PC-9 (cell line): ENCODE results near the gene PARP4. TPM values are rescaled to one million over a fixed set of nuclear protein-coding genes. Genes with fewer than 3 reads are reported as not detected.
A peak's percentile ranks its signal among the peaks of the same experiment; 100 is the strongest.

ENCODE experiments used
- BruUV-seq: library from RNA; stranded (reverse); fragments of 400-500 nt; replicated peaks from 2 replicates; lab custom pipeline; 2021; lab: Mats Ljungman, UMichigan
- CTCF ChIA-PET: fragments of 300-600 bp; sonication (Branson Sonifier 250); formaldehyde crosslinking; loops from one replicate; lab custom pipeline; 2022; ENCODE audit warnings: antibody characterized with exemption; lab: Charles Lee
- POLR2A ChIA-PET: fragments of 300-600 bp; sonication (Branson Sonifier 250); formaldehyde crosslinking; loops from one replicate; lab custom pipeline; 2022; ENCODE audit warnings: antibody characterized with exemption; ENCODE audit not compliant: unreplicated experiment; lab: Charles Lee
- DNase-seq, 2 experiments: peaks; one replicate each; pipeline versions ENCODE4 v3.0.0 to v3.0.0-alpha.2; 2015 to 2022; ENCODE audit warnings: mixed read lengths in 1 of 2
- H2AFZ ChIP-seq: fragments of 200-600 bp; sonication (generic); 2 replicates; pipeline ENCODE4 v1.8.1; 2017; ENCODE audit warnings: antibody characterized with exemption
- H3F3A ChIP-seq: fragments of 200-600 bp; sonication (generic); 2 replicates; pipeline ENCODE4 v1.8.1; 2017; ENCODE audit warnings: antibody characterized with exemption, mild to moderate bottlenecking, low read depth; ENCODE audit not compliant: insufficient read depth
- H3K27ac ChIP-seq: fragments of 200-600 bp; sonication (generic); 2 replicates; pipeline ENCODE4 v1.6.1; 2016; ENCODE audit warnings: mixed run types
- H3K27me3 ChIP-seq: fragments of 200-600 bp; sonication (generic); 2 replicates; pipeline ENCODE4 v1.6.1; 2016; ENCODE audit warnings: low read depth, mixed run types; ENCODE audit not compliant: insufficient read depth
- H3K36me3 ChIP-seq: fragments of 200-600 bp; sonication (generic); 2 replicates; pipeline ENCODE4 v1.6.1; 2016; ENCODE audit warnings: low read depth, mixed run types
- H3K4me1 ChIP-seq: fragments of 200-600 bp; sonication (generic); replicated peaks from 2 replicates; pipeline ENCODE4 v1.6.1; 2016; ENCODE audit warnings: mixed run types; ENCODE audit not compliant: insufficient read depth
- H3K4me2 ChIP-seq: fragments of 200-600 bp; sonication (generic); 2 replicates; pipeline ENCODE4 v1.6.1; 2017; ENCODE audit warnings: mixed run types
- H3K4me3 ChIP-seq: fragments of 200-600 bp; sonication (generic); 2 replicates; pipeline ENCODE4 v1.6.1; 2016; ENCODE audit warnings: mixed run types
- H3K79me2 ChIP-seq: fragments of 200-600 bp; sonication (generic); 2 replicates; pipeline ENCODE4 v1.6.1; 2017; ENCODE audit warnings: low read depth, mixed run types
- H3K9me2 ChIP-seq: fragments of 200-600 bp; sonication (generic); 2 replicates; pipeline ENCODE4 v1.8.1; 2017; ENCODE audit warnings: mild to moderate bottlenecking; ENCODE audit not compliant: insufficient read depth
- H3K9me3 ChIP-seq: fragments of 200-600 bp; sonication (generic); 2 replicates; pipeline ENCODE4 v1.8.1; 2016; ENCODE audit warnings: low read depth; ENCODE audit not compliant: insufficient read depth
- H4K20me1 ChIP-seq: fragments of 200-600 bp; sonication (generic); 2 replicates; pipeline ENCODE4 v1.8.1; 2017; ENCODE audit not compliant: insufficient read depth
- EZH2 ChIP-seq: fragments of 200-600 bp; sonication (generic); IDR thresholded peaks from 2 replicates; pipeline ENCODE4 v1.8.0; 2017; ENCODE audit warnings: antibody characterized with exemption, low read depth
- intact Hi-C: fragments of 100-400 bp; cut with micrococcal nuclease; formaldehyde crosslinking; loops from one replicate; pipeline ENCODE4 v1.10.0; 2022; ENCODE audit not compliant: unreplicated experiment
- total RNA-seq: library from RNA; stranded (reverse); gene quantifications from 2 replicates; pipeline ENCODE4 v1.2.3, GENCODE V29; 2021
- TF ChIP-seq, protein P1 (sequence below): fragments of 200-600 bp; sonication (generic); conservative IDR thresholded peaks from 2 replicates; pipeline ENCODE4 v1.6.1; 2017; ENCODE audit warnings: mixed run types, antibody characterized with exemption, mild to moderate bottlenecking, moderate library complexity

Gene PARP4
- total RNA-seq, 1 experiment from 2014 or later: 80.6 TPM

DNA sequence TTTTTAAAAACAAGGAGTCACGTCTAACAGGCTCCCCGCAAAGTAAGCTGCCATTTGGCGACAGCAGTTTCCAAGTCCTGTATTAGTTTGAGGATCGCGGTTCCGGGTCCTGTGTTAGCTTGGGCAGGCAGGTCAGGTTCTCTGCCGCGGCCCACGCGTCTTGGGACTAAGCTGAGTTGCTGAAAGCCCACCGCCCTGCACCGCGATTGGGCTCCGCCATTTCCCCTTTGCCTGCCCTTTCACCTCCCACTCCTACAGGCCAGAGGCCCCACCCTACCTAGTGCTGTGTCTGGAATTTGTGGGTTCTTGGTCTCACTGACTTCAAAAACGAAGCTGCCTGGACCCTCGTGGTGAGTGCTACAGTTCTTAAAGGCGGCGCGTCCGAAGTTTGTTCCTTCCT, 6.8 kb downstream of the PARP4 start:
- no peak for DNase-seq
- H3K4me3 ChIP-seq: no peak overlapping the region
- peaks cover 41% of the 10 kb centered on the region for H3K36me3 ChIP-seq
- no peaks in the 10 kb centered on the region for H3K27me3 ChIP-seq
- CTCF ChIA-PET: no interaction called here
- no peak overlapping the region for H3K27ac ChIP-seq
- H3K4me2 ChIP-seq: no peak overlapping the region
- H3F3A ChIP-seq: peaks cover 65% of the 10 kb centered on the region
- 0 out of 2 replicates have a peak, but pooled peaks cover 3% of the 10 kb centered on the region for H4K20me1 ChIP-seq
- intact Hi-C loops: no loop called here
- H2AFZ ChIP-seq: no peak overlapping the region
- TF ChIP-seq, protein P1, sequence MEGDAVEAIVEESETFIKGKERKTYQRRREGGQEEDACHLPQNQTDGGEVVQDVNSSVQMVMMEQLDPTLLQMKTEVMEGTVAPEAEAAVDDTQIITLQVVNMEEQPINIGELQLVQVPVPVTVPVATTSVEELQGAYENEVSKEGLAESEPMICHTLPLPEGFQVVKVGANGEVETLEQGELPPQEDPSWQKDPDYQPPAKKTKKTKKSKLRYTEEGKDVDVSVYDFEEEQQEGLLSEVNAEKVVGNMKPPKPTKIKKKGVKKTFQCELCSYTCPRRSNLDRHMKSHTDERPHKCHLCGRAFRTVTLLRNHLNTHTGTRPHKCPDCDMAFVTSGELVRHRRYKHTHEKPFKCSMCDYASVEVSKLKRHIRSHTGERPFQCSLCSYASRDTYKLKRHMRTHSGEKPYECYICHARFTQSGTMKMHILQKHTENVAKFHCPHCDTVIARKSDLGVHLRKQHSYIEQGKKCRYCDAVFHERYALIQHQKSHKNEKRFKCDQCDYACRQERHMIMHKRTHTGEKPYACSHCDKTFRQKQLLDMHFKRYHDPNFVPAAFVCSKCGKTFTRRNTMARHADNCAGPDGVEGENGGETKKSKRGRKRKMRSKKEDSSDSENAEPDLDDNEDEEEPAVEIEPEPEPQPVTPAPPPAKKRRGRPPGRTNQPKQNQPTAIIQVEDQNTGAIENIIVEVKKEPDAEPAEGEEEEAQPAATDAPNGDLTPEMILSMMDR: no peak
- no peak for TF ChIP-seq EZH2
- peaks cover 74% of the 10 kb centered on the region for H3K4me1 ChIP-seq
- peaks cover 94% of the 10 kb centered on the region for H3K79me2 ChIP-seq
- POLR2A ChIA-PET: no interaction called here
- no peaks in the 10 kb centered on the region for H3K9me3 ChIP-seq
- no peaks in the 10 kb centered on the region for H3K9me2 ChIP-seq
- BruUV-seq: no TSS peak

DNA sequence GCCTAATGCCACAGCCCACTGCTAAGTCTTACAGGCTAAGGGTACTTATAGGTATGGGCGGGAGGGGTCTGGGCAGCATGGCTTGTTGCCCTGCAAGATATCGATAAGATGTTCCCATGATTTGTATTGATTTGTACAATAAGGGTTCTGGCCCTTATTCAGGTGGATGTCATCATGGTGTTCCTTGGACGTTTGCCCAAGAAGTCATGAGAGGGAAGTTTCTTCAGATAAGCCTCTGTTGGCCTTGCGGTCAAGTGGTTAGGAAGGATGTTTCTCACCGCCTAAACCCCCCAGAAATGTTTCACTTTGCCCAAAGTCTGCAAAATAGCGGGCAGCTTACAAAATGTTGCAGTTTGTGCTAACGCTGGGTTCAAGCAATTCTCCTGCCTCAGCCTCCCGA, 7.3 kb downstream of the PARP4 start:
- Histone ChIP-seq H3K4me2 (no peak overlapping the region), H2AFZ (no peak overlapping the region), H3K27me3 (no peaks in the 10 kb centered on the region), H3K9me2 (no peaks in the 10 kb centered on the region), H4K20me1 (0 out of 2 replicates have a peak, but pooled peaks cover 3% of the 10 kb centered on the region), H3K4me3 (no peak overlapping the region), H3K79me2 (peaks cover 94% of the 10 kb centered on the region), H3F3A (peaks cover 62% of the 10 kb centered on the region), H3K9me3 (no peaks in the 10 kb centered on the region), H3K27ac (peak overlapping the region; percentile 89), H3K36me3 (peaks cover 46% of the 10 kb centered on the region), H3K4me1 (peaks cover 75% of the 10 kb centered on the region)
- POLR2A ChIA-PET: no interaction called here
- no peak for TF ChIP-seq EZH2
- TF ChIP-seq, protein P1: no peak
- intact Hi-C loops: no loop called here
- BruUV-seq: no TSS peak
- CTCF ChIA-PET: no interaction called here
- no peak for DNase-seq

DNA sequence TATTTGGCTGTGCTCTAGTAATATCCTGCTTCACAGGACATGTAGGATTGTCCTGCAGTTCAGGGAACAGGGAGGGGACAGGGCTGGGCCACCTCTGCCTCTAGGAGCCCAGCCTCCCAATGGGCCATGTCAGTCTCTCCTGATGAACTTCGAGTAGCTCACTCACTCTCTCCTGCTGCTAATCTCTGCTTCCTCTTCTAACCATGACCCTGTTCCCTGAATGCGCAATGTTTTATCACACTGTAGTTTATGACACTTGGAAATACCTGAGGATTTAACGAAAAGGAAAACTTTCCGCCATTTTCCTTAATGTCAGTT, 9.2 kb downstream of the PARP4 start:
- Histone ChIP-seq H2AFZ (no peak overlapping the region), H3K79me2 (peaks cover 84% of the 10 kb centered on the region), H3K27me3 (no peaks in the 10 kb centered on the region), H3K4me2 (peak overlapping the region; percentile 65), H3K9me2 (no peaks in the 10 kb centered on the region), H4K20me1 (0 out of 2 replicates have a peak, but pooled peaks cover 3% of the 10 kb centered on the region), H3K36me3 (peaks cover 49% of the 10 kb centered on the region), H3K4me3 (no peak overlapping the region), H3K27ac (peak overlapping the region; percentile 89), H3F3A (peaks cover 52% of the 10 kb centered on the region), H3K9me3 (no peaks in the 10 kb centered on the region), H3K4me1 (peaks cover 61% of the 10 kb centered on the region)
- no TSS peak for BruUV-seq
- DNase-seq: no peak
- CTCF ChIA-PET: no interaction called here
- POLR2A ChIA-PET: interaction anchor here (0.6 kb wide), 1 partner anchor 120 kb away, joined by 6 read pairs; no protein-coding TSS in a partner anchor
- intact Hi-C loops: no loop called here
- no peak for TF ChIP-seq EZH2
- TF ChIP-seq, protein P1: no peak
